Measurements from ENCODE around the gene APOC3.

Gene APOC3

DNA sequence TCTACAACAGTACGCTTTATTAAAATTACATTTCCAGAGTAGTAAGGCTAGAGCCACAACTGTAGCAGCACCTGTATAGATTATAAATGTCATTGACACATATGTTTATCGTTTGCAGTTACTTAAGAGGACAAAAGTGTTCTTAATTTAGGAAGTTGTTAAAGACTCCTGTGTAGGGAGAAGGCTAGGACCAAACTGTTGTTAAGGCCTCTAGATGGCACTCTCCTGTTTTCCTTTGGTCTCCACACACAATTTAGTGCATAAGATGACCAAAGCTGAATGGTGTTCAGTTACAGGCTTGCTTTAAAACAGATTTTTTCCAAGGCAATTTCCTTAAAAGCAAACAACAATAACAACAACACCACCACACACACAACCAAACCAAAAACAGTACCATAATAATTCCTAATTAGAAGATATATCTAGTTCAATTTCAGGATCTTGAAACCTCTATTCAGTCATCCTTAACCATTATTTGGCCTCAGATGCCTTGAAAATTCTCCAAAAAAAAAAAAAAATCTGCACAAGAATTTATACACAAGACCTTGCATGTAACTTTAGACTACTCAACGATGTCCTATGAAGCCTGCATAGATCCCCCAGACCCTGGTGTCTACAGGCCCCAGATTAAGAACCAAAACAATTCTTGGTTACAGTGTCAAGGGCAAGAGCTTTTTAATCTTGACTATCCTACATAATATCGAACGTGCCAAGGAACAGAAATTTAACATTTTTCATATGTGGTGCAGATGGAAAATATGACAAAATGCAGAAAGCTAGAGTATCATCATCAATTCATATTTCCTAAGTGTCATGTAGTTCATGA is 50.3 kb downstream of the APOC3 start:
- DNase-seq (no peak), ATAC-seq (peak; percentile 58)

DNA sequence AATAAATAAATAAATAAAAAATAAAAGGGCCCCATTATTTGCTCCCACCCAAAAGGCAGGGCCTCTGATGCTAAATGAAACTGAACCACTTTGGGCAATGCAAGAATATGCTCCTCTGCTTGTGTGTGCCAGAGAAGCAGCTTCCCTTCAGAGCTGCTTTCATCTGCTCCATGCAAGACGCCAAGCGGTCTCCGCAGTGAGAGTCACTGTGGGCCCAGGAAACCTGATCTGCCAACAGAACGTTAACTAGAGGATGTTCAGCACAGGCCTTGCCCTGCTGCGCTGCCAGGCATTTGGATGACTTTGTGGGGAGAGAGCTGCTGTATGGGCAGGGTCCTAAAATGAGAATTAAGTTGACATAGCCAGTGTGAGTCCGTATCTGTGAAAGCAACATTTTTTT is 51.4 kb downstream of the APOC3 start:
- no peak for DNase-seq
- ATAC-seq, result no peak

DNA sequence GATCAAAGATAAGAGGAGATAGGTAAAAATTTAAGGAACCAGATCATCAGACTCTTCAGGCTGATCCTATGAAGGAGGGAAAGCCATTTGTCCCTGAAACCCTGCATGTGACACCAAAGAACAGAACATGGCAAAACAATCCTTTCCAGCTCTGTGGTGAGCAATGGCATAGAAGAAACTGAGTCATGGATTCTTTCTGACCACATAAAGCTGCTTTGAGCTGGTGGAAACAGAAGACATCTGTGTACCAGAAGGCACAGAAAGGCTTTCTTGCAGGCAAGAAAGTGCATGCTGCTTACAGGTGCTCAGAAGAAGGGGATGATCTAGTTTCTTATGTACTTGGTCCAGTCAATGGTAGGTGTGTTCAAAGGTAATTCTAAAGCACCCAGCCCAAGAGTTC is 52.7 kb downstream of the APOC3 start:
- DNase-seq (peak; percentile 7), ATAC-seq (peak; percentile 92)

All from stimulated activated naive CD8-positive, alpha-beta T cell treated with anti-CD3 and anti-CD28 coated beads, Interleukin-15, Interleukin-2, amounts not matched to agents 100 U/mL and 50 U/mL, for 24 hours (primary cell).